HG03103 (cell line): Measurements from ENCODE around the gene SLC2A2.
"Not testable (repeated sequence)": the region's sequence is repeated elsewhere in the genome, so short reads cannot be mapped to it uniquely, and the experiment has no call there.

Source experiments
- ATAC-seq: cut with Tn5 transposase; IDR thresholded peaks from one replicate; pipeline ENCODE4 v1.9.1; 2021; ENCODE audit warnings: low read depth; ENCODE audit not compliant: unreplicated experiment

The SLC2A2 gene

DNA sequence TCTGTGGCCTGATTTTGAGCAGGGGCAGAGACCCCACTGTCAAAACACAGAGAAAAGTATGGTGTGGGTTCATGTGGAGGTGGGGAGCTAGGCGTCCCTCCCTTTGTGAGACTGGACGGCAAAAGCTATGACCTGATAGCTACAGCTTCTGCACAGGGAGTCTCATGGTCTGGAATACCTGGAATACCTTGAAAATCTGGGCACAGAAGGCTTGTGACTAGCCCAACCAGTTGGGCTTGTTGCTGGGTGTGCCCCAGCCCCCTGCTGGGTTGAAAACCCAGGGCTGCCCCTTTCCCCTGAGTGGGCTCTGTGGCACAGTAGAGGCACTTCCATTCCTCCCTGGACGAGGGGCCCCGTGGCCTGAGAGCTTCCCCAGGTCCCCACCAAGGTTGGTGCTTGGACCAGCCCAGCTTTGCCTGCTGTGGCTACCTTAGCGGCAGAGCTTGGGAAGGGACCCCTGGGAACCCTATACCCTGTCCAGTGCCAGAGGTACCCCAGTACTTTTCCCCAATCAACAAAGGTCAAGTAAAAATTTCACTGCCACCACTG, 37.3 kb downstream of the SLC2A2 start:
- ATAC-seq = no peak

- no peak for ATAC-seq
These were observed 38.1 kb downstream of the SLC2A2 start for GRCh38 chr3:170988378-170988777.

DNA sequence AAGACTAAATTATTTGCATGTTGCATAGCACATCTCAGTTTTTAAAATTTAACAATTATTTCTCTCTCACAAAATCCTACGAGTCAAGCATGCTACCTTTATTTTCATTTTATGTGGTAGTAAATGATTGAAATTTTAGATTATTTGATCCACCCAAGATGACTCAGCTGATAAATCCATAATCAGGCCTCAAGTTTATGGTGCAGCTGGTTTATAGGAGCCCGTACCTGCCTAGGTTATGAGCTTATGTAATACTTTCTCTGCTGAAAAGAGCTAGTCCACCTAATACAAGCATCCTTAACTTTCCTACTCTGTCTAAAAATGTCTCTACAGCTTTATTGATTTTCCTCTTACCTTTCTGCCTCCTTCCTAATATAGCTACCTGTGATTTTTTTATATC, 41.2 kb downstream of the SLC2A2 start:
- no peak for ATAC-seq

DNA sequence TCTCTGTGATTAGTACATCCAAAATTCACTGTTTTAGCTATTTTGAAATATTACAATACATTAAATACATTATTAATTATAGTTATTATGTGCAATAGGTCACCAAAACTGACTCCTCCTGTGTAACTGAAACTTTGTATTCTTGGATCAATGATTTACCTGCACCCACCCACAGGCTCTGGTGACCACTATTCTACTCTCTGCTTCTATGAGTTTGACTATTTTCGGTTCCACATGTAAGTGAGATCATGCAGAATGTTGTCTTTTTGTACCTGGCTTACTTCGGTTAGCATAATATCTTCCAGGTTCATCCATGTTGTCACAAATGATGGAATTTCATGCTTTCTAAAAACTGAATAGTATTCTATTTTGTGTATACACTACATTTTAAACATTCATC, 43.8 kb downstream of the SLC2A2 start:
- ATAC-seq = peak; percentile 73

GRCh38 chr3:170980399-170980798, 46.1 kb downstream of the SLC2A2 start:
- no peak for ATAC-seq

GRCh38 chr3:170977949-170978745, 48.4 kb downstream of the SLC2A2 start:
- no peak for ATAC-seq

DNA sequence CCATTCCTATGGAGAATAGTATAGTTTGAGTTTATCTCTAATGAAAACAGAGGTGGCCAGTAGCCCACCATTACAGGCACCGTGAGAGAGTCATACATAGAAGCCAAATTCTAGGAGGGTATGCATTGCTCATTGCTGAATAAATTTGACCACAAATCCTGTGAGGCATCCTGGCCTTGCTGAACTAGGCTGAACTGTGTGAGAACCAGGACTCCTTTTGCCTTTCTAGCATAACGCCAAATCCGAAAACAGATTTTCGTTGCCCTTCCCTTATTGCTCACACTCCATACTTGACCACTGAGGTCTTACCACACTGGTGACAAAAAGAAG, 50.4 kb downstream of the SLC2A2 start:
- ATAC-seq = no peak

DNA sequence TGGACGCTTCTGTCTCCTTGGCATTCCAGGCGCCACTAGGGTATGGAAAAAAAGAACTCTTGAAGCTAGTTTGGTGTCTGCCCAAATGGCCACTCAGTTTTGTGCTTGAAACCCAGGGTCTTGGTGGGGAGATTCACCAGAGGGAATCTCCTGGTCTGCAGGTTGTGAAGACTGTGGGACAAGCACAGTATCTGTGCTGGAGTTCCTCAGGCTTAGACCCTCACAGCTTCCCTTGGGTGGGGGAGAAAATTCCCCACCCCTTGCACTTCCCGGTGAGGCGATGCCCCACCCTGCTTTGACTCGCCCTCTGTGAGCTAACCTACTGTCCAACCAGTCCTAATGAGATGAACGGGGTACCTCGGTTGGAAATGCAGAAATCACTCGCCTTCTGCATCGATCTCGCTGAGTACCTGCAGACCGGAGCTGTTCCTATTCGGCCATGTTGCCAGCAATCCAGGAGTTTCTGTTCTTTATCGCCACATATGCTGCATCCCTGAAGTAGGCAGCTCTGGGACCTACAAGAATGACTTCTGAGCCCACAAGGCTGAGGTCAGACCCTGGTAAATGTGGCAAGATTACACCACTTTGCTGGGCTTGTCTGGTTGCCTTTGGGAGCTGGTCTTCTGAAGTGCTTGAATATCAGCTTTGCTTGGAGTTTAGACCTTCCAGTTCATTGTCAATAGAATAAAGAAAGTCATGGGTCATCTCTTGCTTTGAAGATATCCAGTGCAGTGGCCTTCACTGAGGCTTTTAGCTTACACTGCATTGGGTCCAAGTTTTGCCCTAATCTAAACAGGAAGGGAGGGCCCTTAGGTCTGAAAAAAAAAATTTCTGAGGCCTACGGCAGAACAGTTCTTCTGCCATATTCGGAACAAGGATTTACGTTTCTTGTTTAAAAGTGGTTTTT, 51.0 kb downstream of the SLC2A2 start:
- ATAC-seq = no peak

GRCh38 chr3:170974872-170975271, 51.6 kb downstream of the SLC2A2 start:
- no peak for ATAC-seq

DNA sequence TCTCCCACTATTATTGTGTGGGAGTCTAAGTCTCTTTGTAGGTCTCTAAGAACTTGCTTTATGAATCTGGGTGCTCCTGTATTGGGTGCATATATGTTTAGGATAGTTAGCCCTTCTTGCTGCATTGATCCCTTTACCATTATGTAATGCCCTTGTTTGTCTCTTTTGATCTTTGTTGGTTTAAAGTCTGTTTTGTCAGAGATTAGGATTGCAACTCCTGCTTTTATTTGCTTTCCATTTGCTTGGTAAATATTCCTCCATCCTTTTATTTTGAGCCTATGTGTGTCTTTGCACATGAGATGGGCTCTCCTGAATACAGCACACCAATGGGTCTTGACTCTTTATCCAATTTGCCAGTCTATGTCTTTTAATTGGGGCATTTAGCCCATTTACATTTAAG, 53.6 kb downstream of the SLC2A2 start:
- ATAC-seq = not testable (repeated sequence)

DNA sequence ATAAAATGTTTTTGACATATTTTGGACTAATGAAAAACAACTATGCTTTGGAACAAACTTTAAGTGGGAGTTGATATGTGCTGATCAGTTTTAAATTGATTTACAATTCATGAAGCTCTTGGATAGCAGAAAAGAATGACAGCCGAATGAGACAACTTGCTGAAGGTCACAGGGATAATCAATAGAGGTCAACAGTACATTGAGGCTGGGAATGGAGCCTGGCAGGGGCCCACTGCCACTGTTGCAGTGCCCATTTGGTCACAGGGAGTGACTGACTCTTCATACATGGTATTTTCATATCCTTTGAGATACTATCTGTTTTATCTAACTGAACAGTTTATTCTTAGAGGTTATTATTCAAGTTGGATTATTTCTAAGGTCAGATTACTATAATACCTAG, 59.4 kb downstream of the SLC2A2 start:
- ATAC-seq = no peak

- ATAC-seq = no peak
These were observed 60.0 kb downstream of the SLC2A2 start for GRCh38 chr3:170966495-170966894.

DNA sequence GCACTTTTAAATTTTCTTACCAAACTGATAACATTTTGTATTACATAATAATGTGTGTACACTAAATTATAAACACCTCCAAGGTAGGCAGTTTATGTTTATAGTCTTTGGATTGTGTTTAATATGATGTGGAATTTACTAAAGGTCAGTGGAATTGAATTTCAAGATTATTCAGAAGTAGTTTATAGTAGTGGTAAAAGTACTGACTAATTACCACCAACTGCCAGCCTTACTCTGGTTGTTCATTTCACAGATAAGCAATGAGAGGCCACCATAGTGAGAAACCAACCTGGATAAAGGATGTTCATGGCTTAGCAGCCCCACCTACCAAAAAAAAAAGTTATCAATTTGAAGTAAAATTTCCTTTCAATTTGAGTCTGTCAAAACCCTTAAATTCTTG, 64.1 kb downstream of the SLC2A2 start:
- ATAC-seq = no peak

GRCh38 chr3:170961616-170962400, 64.7 kb downstream of the SLC2A2 start:
- no peak for ATAC-seq

- ATAC-seq = no peak
These were observed 67.1 kb downstream of the SLC2A2 start for GRCh38 chr3:170959457-170959856.

GRCh38 chr3:170956647-170957046, 69.9 kb downstream of the SLC2A2 start:
- ATAC-seq = no peak

DNA sequence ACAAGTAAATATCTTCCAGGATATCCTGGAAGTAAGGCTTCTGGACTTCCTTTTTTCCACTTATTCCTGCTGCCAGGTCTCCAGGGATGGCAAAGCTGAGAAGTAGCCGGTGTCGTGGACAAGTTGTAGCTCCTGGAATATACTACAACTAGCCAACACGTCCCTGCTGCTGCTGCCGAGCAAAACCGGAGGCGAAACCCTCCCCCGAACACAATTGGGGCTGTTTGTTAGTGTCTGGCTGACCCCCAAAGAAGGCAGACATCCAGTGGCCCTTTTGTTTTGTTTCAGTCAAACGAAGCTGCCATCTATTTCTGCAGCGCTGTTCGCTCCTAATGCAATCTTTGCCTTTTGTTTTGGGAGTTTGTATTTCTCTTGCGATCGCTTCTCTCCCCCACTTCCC, 72.8 kb downstream of the SLC2A2 start:
- ATAC-seq = no peak

- no peak for ATAC-seq
These were observed 73.3 kb downstream of the SLC2A2 start for GRCh38 chr3:170953229-170953628.

DNA sequence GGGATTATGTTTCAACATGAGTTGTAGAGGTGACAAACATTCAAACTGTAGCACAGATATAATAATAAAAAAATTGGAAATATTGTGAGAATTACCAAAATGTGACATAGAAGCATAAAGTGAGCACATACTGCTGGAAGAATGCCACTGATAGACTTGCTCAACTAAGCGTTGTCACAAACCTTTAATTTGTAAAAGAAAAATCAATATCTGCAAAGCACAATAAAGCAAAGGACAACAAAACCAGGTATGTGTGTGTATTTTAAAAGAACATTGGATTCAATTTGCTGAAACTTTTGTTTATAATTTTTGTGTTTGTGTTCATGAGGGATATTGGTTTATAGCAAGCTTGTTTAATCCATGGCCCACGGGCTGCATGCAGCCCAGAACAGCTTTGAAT, 77.3 kb downstream of the SLC2A2 start:
- ATAC-seq = no peak

DNA sequence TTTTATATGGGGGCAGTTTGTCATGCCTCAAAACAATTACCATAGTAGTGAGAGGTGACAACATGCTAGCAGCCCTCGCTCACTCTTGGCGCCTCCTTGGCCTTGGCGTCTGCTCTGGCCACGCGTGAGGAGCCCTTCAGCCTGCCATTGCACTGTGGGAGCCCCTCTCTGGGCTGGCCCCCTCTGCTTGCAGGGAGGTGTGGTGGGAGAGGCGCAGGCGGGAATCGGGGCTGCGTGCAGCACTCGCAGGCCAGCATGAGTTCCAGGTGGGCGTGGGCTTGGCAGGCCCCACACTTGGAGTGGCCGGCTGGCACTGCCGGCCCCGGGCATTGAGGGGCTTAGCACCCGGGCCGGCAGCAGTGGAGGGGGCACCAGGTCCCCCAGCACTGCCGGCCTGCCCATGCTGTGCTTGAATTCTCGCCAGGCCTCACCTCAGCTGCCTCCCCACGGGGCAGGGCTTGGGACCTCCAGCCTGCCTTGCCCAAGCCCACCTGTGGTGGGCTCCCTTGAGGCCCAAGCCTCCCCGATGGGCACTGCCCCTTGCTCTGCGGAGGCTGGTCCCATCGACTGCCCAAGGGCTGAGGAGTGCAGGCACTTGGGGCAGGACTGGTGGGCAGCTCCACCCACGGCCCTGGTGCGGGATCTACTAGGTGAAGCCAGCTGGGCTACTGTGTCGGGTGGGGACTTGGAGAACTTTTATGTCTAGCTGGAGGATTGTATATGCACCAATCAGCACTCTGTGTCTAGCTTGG, 79.3 kb downstream of the SLC2A2 start:
- no peak for ATAC-seq
